Measurements from ENCODE around the gene NRP1. TPM values are rescaled to one million over a fixed set of nuclear protein-coding genes. Genes with fewer than 3 reads are reported as not detected.

The NRP1 gene
- total RNA-seq, 2 donors from 2014 or later: 11.7 to 18.4 TPM

DNA sequence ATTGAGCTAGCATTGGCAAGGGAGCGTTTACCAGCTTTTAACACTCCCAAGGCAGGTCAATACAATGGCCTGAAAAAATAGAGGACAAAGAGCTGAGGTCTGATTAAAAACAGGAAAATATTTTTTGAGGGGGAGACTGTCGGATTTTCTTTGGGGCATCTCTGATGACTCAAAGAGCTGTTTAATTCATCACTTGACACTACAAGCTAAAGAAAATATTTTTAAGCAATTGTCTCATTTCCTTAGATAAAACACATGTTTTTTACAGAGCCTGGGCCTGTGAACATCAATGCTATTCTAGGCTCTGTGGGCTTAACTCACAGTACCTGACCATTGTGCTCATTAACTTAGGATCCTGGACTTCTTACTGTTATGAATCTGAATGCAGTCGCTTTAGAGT lies 100.8 kb downstream of the NRP1 start:
- Histone ChIP-seq H3K27me3 (no peaks in the 10 kb centered on the region), H3K36me3 (no peaks in the 10 kb centered on the region), H3K4me1 (no peaks in the 10 kb centered on the region), H3K4me3 (no peak overlapping the region), H3K9ac (ENCODE audit: low read depth in 2 of 2, low read length in 2 of 2) (no peak overlapping the region), H3K9me3 (no peaks in the 10 kb centered on the region), H3K27ac (no peak overlapping the region)
- TF ChIP-seq CTCF (IDR thresholded peaks at IDR 0.05): no peak
- DNase-seq: no peak
- intact Hi-C loops (cut with DNase I): no loop called here

- Histone ChIP-seq H3K4me1 (no peaks in the 10 kb centered on the region), H3K4me3 (no peak overlapping the region), H3K9ac (ENCODE audit: low read depth in 2 of 2, low read length in 2 of 2) (no peak overlapping the region), H3K36me3 (no peaks in the 10 kb centered on the region), H3K27me3 (no peaks in the 10 kb centered on the region), H3K27ac (no peak overlapping the region), H3K9me3 (no peaks in the 10 kb centered on the region)
- no peak for TF ChIP-seq CTCF (IDR thresholded peaks at IDR 0.05)
- intact Hi-C loops (cut with DNase I): no loop called here
- no peak for DNase-seq
Observed at GRCh38 chr10:33233221-33233620, 101.2 kb downstream of the NRP1 start.

DNA sequence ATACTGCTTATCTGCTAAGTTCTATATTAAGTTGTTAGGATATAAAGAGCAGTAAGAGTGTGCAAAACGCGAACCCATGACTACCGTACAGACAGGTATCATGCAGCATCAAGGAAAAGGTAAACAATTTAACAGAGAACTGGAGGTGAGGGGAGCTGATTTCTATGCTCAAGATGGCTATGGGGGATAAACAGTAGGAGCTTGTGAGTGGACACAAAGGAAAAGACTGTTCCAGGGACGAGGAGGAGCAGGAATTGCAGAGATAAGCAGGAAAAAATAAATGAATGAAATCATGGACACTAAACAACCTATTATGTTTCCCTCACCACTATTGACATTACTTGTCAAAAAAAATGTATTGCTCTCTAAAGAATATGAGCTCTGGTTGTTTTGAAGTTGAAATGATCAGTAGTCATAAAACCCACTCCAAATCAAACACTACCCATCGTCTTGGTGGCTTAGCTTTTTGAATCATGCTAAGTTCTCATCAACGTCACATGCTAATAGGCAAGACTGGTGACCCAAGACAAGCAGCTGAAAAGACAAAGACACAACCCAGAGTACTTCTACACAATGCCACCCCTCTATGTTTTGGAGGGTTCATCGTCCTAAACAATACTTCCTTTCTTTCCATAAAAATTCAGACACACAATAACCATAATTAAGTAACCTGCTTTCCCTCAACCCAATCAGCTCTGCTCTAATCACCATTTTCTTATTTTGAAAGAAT lies 102.7 kb downstream of the NRP1 start:
- TF ChIP-seq CTCF (IDR thresholded peaks at IDR 0.05): no peak
- intact Hi-C loops (cut with DNase I): no loop called here
- Histone ChIP-seq H3K27ac (no peak overlapping the region), H3K9ac (ENCODE audit: low read depth in 2 of 2, low read length in 2 of 2) (no peak overlapping the region), H3K4me3 (no peak overlapping the region), H3K27me3 (no peaks in the 10 kb centered on the region), H3K4me1 (no peaks in the 10 kb centered on the region), H3K9me3 (no peaks in the 10 kb centered on the region), H3K36me3 (no peaks in the 10 kb centered on the region)
- DNase-seq: no peak

DNA sequence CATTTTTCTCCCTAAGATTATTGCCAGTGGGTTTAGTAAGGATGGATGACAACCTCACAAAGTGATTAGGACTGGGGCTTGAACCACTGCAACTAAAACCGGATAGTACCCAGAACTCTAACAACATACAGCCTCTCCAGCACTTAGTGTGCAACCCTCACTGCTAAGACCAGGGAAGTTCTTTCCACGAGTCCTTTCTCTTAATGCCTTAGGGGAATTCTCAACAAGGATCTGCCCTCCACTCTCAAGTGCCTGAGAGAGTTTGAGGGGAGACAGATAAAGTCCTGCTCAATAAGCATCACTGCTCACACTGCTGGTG lies 104.6 kb downstream of the NRP1 start:
- Histone ChIP-seq H3K4me1 (no peaks in the 10 kb centered on the region), H3K27me3 (no peaks in the 10 kb centered on the region), H3K9me3 (no peaks in the 10 kb centered on the region), H3K9ac (ENCODE audit: low read depth in 2 of 2, low read length in 2 of 2) (no peak overlapping the region), H3K36me3 (no peaks in the 10 kb centered on the region), H3K27ac (no peak overlapping the region), H3K4me3 (no peak overlapping the region)
- TF ChIP-seq CTCF (IDR thresholded peaks at IDR 0.05): no peak
- intact Hi-C loops (cut with DNase I): no loop called here
- DNase-seq: no peak

DNA sequence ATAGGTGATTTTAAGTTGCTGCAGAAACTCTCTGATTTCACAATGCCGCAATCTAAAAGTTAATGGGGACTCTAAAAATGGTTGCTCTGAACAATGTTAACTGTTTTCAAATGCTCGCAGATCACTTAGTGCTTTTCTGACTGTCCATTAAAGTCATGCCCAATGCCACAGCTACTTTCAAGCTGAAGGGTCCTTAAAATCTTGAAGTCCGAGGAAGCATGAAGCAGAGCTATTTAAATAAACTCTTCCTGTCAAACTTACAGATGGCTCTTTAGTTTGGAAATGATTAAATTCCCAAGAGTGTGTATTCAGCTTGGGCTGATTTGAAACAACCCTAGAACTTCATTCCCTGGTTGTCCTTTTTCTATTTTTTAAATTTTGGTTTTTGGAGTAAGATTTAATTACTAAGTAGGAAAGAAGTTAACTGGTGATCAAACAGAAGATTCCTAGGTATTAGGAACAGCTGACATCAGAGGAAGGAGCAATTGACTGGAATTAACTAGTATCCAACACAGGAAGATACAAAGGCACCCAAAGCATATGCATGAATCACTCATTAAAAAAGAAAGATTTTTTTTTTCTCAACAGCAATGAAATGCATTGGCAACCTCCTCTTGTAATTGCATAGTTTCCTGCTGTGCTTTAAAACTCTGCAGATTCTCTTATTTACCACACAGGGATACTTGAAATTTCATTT lies 105.1 kb downstream of the NRP1 start:
- Histone ChIP-seq H3K9me3 (no peaks in the 10 kb centered on the region), H3K27me3 (no peaks in the 10 kb centered on the region), H3K36me3 (no peaks in the 10 kb centered on the region), H3K4me3 (no peak overlapping the region), H3K4me1 (no peaks in the 10 kb centered on the region), H3K9ac (ENCODE audit: low read depth in 2 of 2, low read length in 2 of 2) (no peak overlapping the region), H3K27ac (no peak overlapping the region)
- no peak for DNase-seq
- TF ChIP-seq CTCF (IDR thresholded peaks at IDR 0.05): no peak
- intact Hi-C loops (cut with DNase I): no loop called here

All from colonic mucosa (tissue), 4 donors.